NB4 (cell line): Measurements from ENCODE around the gene AFF2.

Experiments
- DNase-seq: peaks from one replicate; pipeline ENCODE4 v3.0.0; 2010; ENCODE audit warnings: low read depth
- H3K4me3 ChIP-seq: one replicate; pipeline ENCODE4 v1.5.1; 2011; ENCODE audit warnings: mild to moderate bottlenecking, low read depth, low read length, moderate library complexity
- CTCF ChIP-seq: IDR thresholded peaks from one replicate; pipeline ENCODE4 v1.5.1; 2012; ENCODE audit warnings: low read depth, low read length
- MAX ChIP-seq: IDR thresholded peaks from 2 replicates; pipeline ENCODE4 v1.6.1; 2011; ENCODE audit warnings: low read depth, low read length
- MYC ChIP-seq: IDR thresholded peaks from 2 replicates; pipeline ENCODE4 v1.6.1; 2011; ENCODE audit warnings: low read depth, low read length
- POLR2A ChIP-seq: IDR thresholded peaks from 2 replicates; pipeline ENCODE4 v1.6.1; 2011; ENCODE audit warnings: mild to moderate bottlenecking; ENCODE audit not compliant: insufficient read length; ENCODE audit errors: extremely low read depth

The AFF2 gene

GRCh38 chrX:148504506-148504905, 4.1 kb downstream of the AFF2 start:
- no peak overlapping the region for H3K4me3 ChIP-seq
- TF ChIP-seq POLR2A = no peak
- no peak for TF ChIP-seq CTCF
- no peak for TF ChIP-seq MYC
- no peak for TF ChIP-seq MAX
- peak; percentile 6 for DNase-seq

GRCh38 chrX:148507418-148507817, 7.0 kb downstream of the AFF2 start:
- TF ChIP-seq MAX = no peak
- H3K4me3 ChIP-seq = no peak overlapping the region
- no peak for DNase-seq

- no peak for DNase-seq
- no peak overlapping the region for H3K4me3 ChIP-seq
- TF ChIP-seq CTCF (no peak), POLR2A (no peak), MYC (no peak), MAX (no peak)
These were observed 12.0 kb downstream of the AFF2 start for GRCh38 chrX:148512453-148512852.

- H3K4me3 ChIP-seq = no peak overlapping the region
- no peak for DNase-seq
- TF ChIP-seq CTCF (no peak), MYC (no peak), MAX (no peak), POLR2A (no peak)
These were observed 13.2 kb downstream of the AFF2 start for GRCh38 chrX:148513661-148514060.

GRCh38 chrX:148517176-148517575, 16.8 kb downstream of the AFF2 start:
- peak; percentile 34 for DNase-seq
- TF ChIP-seq CTCF (no peak), POLR2A (no peak), MAX (no peak), MYC (no peak)
- no peak overlapping the region for H3K4me3 ChIP-seq

- no peak for TF ChIP-seq POLR2A
- no peak for TF ChIP-seq CTCF
- TF ChIP-seq MYC = no peak
- TF ChIP-seq MAX = no peak
- H3K4me3 ChIP-seq = no peak overlapping the region
- DNase-seq = no peak
These were observed 21.6 kb downstream of the AFF2 start for GRCh38 chrX:148522006-148522405.
